Measurements from ENCODE around the gene CCDC149. TPM values are rescaled to one million over a fixed set of nuclear protein-coding genes. Genes with fewer than 3 reads are reported as not detected.

CCDC149 gene
- polyA plus RNA-seq, 2 of the 4 experiments (the other 2 are of a cell fraction) = 1.4 to 2.8 TPM

- WGBS (ENCODE audit: missing lambda C conversion rate) = 66% methylated on average over 5 of the region's 5 CpGs
- no peak for DNase-seq (ENCODE audit: low read depth in 1 of 2, low spot score in 1 of 2)
- no peak overlapping the region for H3K4me3 ChIP-seq
Measured at GRCh38 chr4:24807611-24808010, 105.2 kb downstream of the CCDC149 start.

GRCh38 chr4:24806206-24806990, 106.4 kb downstream of the CCDC149 start:
- Histone ChIP-seq H3K9me3 (no peaks in the 10 kb centered on the region), H3K4me3 (no peak overlapping the region), H3K27ac (no peak overlapping the region), H3K4me1 (no peaks in the 10 kb centered on the region), H3K4me2 (no peak overlapping the region)
- DNase-seq (ENCODE audit: low read depth in 1 of 2, low spot score in 1 of 2) (no peak), ATAC-seq (no peak), FAIRE-seq (no peak)
- POLR2A ChIA-PET = no interaction called here
- no peak for TF ChIP-seq MAFK (IDR thresholded peaks at IDR 0.05; ENCODE audit: partially characterized antibody)
- TF ChIP-seq EHMT2 (IDR thresholded peaks at IDR 0.05; ENCODE audit: low read depth) = no peak
- CTCF ChIA-PET = interaction anchor here (1.1 kb wide), 1 partner anchor 12 kb away, joined by 3 read pairs; no protein-coding TSS in a partner anchor
- 68% methylated on average over 9 of the region's 11 CpGs for WGBS (ENCODE audit: missing lambda C conversion rate)

More at GRCh38 chr4:24807611-24808010, 105.2 kb downstream of the CCDC149 start:
- no peaks in the 10 kb centered on the region for H3K4me1 ChIP-seq
- H3K4me2 ChIP-seq = no peak overlapping the region
- ATAC-seq (no peak), FAIRE-seq (no peak)
- H3K9me3 ChIP-seq = no peaks in the 10 kb centered on the region
- CTCF ChIA-PET = interaction anchor here (0.5 to 1.1 kb wide), 2 partner anchors 13 to 104 kb away, joined by 3 read pairs; no protein-coding TSS in a partner anchor
- no peak for TF ChIP-seq USF2 (IDR thresholded peaks at IDR 0.05)
- POLR2A ChIA-PET = no interaction called here
- no peak overlapping the region for H3K27ac ChIP-seq

- no peak overlapping the region for H3K4me2 ChIP-seq
- H3K27ac ChIP-seq = no peak overlapping the region
- FAIRE-seq (no peak), ATAC-seq (no peak), DNase-seq (ENCODE audit: low read depth in 1 of 2, low spot score in 1 of 2) (no peak)
- ChIA-PET POLR2A (no interaction called here), CTCF (no interaction called here)
- no peak overlapping the region for H3K4me3 ChIP-seq
- WGBS (ENCODE audit: missing lambda C conversion rate) = 74% methylated on average over 6 of the region's 6 CpGs
- TF ChIP-seq MAFK (IDR thresholded peaks at IDR 0.05; ENCODE audit: partially characterized antibody) (peak; percentile 18), RNF2 (IDR thresholded peaks at IDR 0.05; ENCODE audit: borderline replicate concordance, low read depth) (no peak), TFCP2L1 (CRISPR knock-in tag; IDR thresholded peaks at IDR 0.05) (no peak), ZSCAN20 (CRISPR knock-in tag; IDR thresholded peaks at IDR 0.05) (no peak), CHD4 (IDR thresholded peaks at IDR 0.05; ENCODE audit: borderline replicate concordance) (no peak), USF2 (IDR thresholded peaks at IDR 0.05) (peak; percentile 74), RCOR1 (IDR thresholded peaks at IDR 0.05; ENCODE audit: low read depth, low read length) (no peak)
- H3K4me1 ChIP-seq = no peaks in the 10 kb centered on the region
- H3K9me3 ChIP-seq = no peaks in the 10 kb centered on the region
Measured at GRCh38 chr4:24805566-24805965, 107.3 kb downstream of the CCDC149 start.

- POLR2A ChIA-PET = no interaction called here
- FAIRE-seq (no peak), DNase-seq (ENCODE audit: low read depth in 1 of 2, low spot score in 1 of 2) (no peak), ATAC-seq (no peak)
- Histone ChIP-seq H3K4me1 (no peaks in the 10 kb centered on the region), H3K4me3 (no peak overlapping the region), H3K4me2 (no peak overlapping the region), H3K9me3 (no peaks in the 10 kb centered on the region), H3K27ac (no peak overlapping the region)
- WGBS (ENCODE audit: missing lambda C conversion rate) = 88% methylated on average over 5 of the region's 5 CpGs
- TF ChIP-seq REST (IDR thresholded peaks at IDR 0.05) = no peak
- TF ChIP-seq MYC (IDR thresholded peaks at IDR 0.05; ENCODE audit: borderline replicate concordance, low read length) = no peak
- no peak for TF ChIP-seq NPAS2 (CRISPR knock-in tag; IDR thresholded peaks at IDR 0.05; ENCODE audit: borderline replicate concordance)
- TF ChIP-seq BHLHE40 (IDR thresholded peaks at IDR 0.05; ENCODE audit: low read depth, low read length) = no peak
- TF ChIP-seq ATOH8 (CRISPR knock-in tag; IDR thresholded peaks at IDR 0.05; ENCODE audit: low read depth) = no peak
- no peak for TF ChIP-seq HOXA7 (CRISPR knock-in tag; IDR thresholded peaks at IDR 0.05)
- CTCF ChIA-PET = interaction anchor here (0.9 kb wide), 1 partner anchor 13 kb away, joined by 3 read pairs; no protein-coding TSS in a partner anchor
Measured at GRCh38 chr4:24805067-24805466, 107.8 kb downstream of the CCDC149 start.
